Panc1 (cell line): Measurements from ENCODE around the gene IFIH1. TPM values are rescaled to one million over a fixed set of nuclear protein-coding genes. Genes with fewer than 3 reads are reported as not detected.

ENCODE experiments used
- ATAC-seq: fragments of 200-7000 bp; cut with Tn5 transposase; 2 replicates; pipeline ENCODE4 v1.9.1; 2020; ENCODE audit warnings: mild to moderate bottlenecking, moderate library complexity
- BruUV-seq: library from RNA; stranded (reverse); fragments of 400-500 nt; replicated peaks from 2 replicates; lab custom pipeline; 2021; lab: Mats Ljungman, UMichigan
- CTCF ChIA-PET: fragments of 300-600 bp; sonication (Branson Sonifier 250); formaldehyde crosslinking; loops from one replicate; lab custom pipeline; 2022; ENCODE audit warnings: antibody characterized with exemption; lab: Charles Lee
- POLR2A ChIA-PET: fragments of 300-600 bp; sonication (Branson Sonifier 250); formaldehyde crosslinking; loops from one replicate; lab custom pipeline; 2022; ENCODE audit warnings: antibody characterized with exemption; lab: Charles Lee
- DNase-seq: peaks from one replicate; pipeline ENCODE4 v3.0.0-alpha.2; 2010; ENCODE audit warnings: low read depth, low spot score
- H3K27ac ChIP-seq: 2 replicates; pipeline ENCODE4 v1.5.1; 2011; ENCODE audit warnings: mild to moderate bottlenecking, low read length, inconsistent platforms
- H3K27me3 ChIP-seq: fragments of 200-500 bp; sonication (Bioruptor generic); 2 replicates; pipeline ENCODE4 v1.6.0; 2014; ENCODE audit warnings: low read length, inconsistent platforms; ENCODE audit not compliant: control insufficient read depth, insufficient read depth
- H3K36me3 ChIP-seq: fragments of 200-500 bp; sonication (Bioruptor generic); 2 replicates; pipeline ENCODE4 v1.5.1; 2014; ENCODE audit warnings: inconsistent platforms, mild to moderate bottlenecking, low read length, moderate library complexity; ENCODE audit not compliant: control insufficient read depth, insufficient read depth
- H3K4me1 ChIP-seq: 2 replicates; pipeline ENCODE4 v1.5.1; 2011; ENCODE audit warnings: inconsistent platforms, mild to moderate bottlenecking, low read length, moderate library complexity; ENCODE audit not compliant: control insufficient read depth, insufficient read depth
- H3K4me3 ChIP-seq, 2 experiments: 2 replicates each; pipeline ENCODE4 v1.5.1; 2011 to 2012; ENCODE audit warnings: low read depth in 2 of 2, low read length in 2 of 2, mild to moderate bottlenecking in 2 of 2, inconsistent platforms in 1 of 2, moderate library complexity in 1 of 2
- H3K9me3 ChIP-seq: fragments of 200-500 bp; sonication (Bioruptor generic); 2 replicates; pipeline ENCODE4 v1.5.1; 2014; ENCODE audit warnings: low read depth, mild to moderate bottlenecking, inconsistent platforms, low read length, moderate library complexity; ENCODE audit not compliant: control insufficient read depth, insufficient read depth
- POLR2AphosphoS5 ChIP-seq: IDR thresholded peaks from 2 replicates; pipeline ENCODE4 v1.6.1; 2012; ENCODE audit warnings: mild to moderate bottlenecking, low read depth, low read length, moderate library complexity
- SIN3A ChIP-seq: IDR thresholded peaks from 2 replicates; pipeline ENCODE4 v1.6.1; 2012; ENCODE audit warnings: low read depth, mild to moderate bottlenecking, low read length, moderate library complexity, borderline replicate concordance; ENCODE audit not compliant: insufficient read depth
- TCF7L2 ChIP-seq: IDR thresholded peaks from 2 replicates; pipeline ENCODE4 v1.6.1; 2011; ENCODE audit warnings: mild to moderate bottlenecking, low read depth, low read length, inconsistent platforms
- in situ Hi-C: cut with HindIII; loops from 2 replicates; pipeline ENCODE4 v1.10.0; 2016; ENCODE audit warnings: low sequenced_read_pairs, low pct_unique_long_range_greater_than_20kb
- intact Hi-C: fragments of 100-400 bp; cut with micrococcal nuclease; formaldehyde crosslinking; loops from one replicate; pipeline ENCODE4 v1.10.0; 2022; ENCODE audit not compliant: unreplicated experiment
- total RNA-seq: library from RNA; stranded (reverse); gene quantifications from one replicate; pipeline ENCODE4 v1.2.1, GENCODE V29; 2021; ENCODE audit not compliant: unreplicated experiment
- TF ChIP-seq, protein P1 (sequence below): fragments of 450-650 bp; IDR thresholded peaks from 2 replicates; pipeline ENCODE4 v1.5.1; 2017; ENCODE audit warnings: mild to moderate bottlenecking
- TF ChIP-seq, protein P2 (sequence below), 2 experiments: IDR thresholded peaks; 2 replicates each; pipeline ENCODE4 v1.6.1; 2011 to 2012; ENCODE audit warnings: low read depth in 2 of 2, control low read depth in 1 of 2, low read length in 1 of 2, mild to moderate bottlenecking in 1 of 2, moderate library complexity in 1 of 2; ENCODE audit not compliant: insufficient read depth in 1 of 2

IFIH1 gene
- total RNA-seq, 1 experiment from 2014 or later, result 15.4 TPM

DNA sequence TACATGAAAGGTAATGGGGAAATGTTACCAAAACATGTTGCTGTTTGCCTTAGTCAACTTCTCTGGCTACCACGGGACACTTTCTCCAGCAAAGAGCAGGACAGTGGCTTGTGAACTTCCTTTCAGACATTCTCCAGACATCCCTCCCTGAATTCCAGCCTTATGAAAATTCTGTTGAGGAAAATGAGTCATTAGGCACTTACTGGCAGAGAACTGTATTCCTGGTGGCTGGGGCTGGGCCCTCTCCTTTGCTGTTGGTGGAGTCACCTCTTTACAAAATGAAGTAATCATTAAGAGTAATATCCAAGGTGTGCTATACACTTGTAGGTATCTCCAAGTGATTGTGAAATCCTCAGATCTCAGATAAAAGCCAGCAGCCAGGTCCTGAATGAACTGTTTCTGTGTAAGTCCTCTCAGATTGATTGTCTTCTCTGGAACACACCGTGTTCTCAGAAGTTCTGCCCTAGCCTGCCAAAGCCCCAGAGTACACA, 73.9 kb downstream of the IFIH1 start:
- in situ Hi-C loops, result no loop called here
- no peaks in the 10 kb centered on the region for H3K27me3 ChIP-seq
- no peak overlapping the region for H3K27ac ChIP-seq
- H3K36me3 ChIP-seq, result no peaks in the 10 kb centered on the region
- no peak for ATAC-seq
- ChIA-PET CTCF (no interaction called here), POLR2A (no interaction called here)
- H3K4me1 ChIP-seq, result no peaks in the 10 kb centered on the region
- intact Hi-C loops, result no loop called here
- no peak overlapping the region for H3K4me3 ChIP-seq
- TF ChIP-seq TCF7L2, result no peak
- TF ChIP-seq, protein P1, sequence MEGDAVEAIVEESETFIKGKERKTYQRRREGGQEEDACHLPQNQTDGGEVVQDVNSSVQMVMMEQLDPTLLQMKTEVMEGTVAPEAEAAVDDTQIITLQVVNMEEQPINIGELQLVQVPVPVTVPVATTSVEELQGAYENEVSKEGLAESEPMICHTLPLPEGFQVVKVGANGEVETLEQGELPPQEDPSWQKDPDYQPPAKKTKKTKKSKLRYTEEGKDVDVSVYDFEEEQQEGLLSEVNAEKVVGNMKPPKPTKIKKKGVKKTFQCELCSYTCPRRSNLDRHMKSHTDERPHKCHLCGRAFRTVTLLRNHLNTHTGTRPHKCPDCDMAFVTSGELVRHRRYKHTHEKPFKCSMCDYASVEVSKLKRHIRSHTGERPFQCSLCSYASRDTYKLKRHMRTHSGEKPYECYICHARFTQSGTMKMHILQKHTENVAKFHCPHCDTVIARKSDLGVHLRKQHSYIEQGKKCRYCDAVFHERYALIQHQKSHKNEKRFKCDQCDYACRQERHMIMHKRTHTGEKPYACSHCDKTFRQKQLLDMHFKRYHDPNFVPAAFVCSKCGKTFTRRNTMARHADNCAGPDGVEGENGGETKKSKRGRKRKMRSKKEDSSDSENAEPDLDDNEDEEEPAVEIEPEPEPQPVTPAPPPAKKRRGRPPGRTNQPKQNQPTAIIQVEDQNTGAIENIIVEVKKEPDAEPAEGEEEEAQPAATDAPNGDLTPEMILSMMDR, result no peak
- TF ChIP-seq, protein P2, sequence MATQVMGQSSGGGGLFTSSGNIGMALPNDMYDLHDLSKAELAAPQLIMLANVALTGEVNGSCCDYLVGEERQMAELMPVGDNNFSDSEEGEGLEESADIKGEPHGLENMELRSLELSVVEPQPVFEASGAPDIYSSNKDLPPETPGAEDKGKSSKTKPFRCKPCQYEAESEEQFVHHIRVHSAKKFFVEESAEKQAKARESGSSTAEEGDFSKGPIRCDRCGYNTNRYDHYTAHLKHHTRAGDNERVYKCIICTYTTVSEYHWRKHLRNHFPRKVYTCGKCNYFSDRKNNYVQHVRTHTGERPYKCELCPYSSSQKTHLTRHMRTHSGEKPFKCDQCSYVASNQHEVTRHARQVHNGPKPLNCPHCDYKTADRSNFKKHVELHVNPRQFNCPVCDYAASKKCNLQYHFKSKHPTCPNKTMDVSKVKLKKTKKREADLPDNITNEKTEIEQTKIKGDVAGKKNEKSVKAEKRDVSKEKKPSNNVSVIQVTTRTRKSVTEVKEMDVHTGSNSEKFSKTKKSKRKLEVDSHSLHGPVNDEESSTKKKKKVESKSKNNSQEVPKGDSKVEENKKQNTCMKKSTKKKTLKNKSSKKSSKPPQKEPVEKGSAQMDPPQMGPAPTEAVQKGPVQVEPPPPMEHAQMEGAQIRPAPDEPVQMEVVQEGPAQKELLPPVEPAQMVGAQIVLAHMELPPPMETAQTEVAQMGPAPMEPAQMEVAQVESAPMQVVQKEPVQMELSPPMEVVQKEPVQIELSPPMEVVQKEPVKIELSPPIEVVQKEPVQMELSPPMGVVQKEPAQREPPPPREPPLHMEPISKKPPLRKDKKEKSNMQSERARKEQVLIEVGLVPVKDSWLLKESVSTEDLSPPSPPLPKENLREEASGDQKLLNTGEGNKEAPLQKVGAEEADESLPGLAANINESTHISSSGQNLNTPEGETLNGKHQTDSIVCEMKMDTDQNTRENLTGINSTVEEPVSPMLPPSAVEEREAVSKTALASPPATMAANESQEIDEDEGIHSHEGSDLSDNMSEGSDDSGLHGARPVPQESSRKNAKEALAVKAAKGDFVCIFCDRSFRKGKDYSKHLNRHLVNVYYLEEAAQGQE (IDR thresholded peaks at IDR 0.05; ENCODE audit: insufficient read depth in 1 of 2, low read depth in 2 of 2, low read length in 1 of 2), result no peak
- no peak for TF ChIP-seq POLR2AphosphoS5
- TF ChIP-seq SIN3A, result no peak
- no peaks in the 10 kb centered on the region for H3K9me3 ChIP-seq
- DNase-seq, result no peak
- no TSS peak for BruUV-seq

DNA sequence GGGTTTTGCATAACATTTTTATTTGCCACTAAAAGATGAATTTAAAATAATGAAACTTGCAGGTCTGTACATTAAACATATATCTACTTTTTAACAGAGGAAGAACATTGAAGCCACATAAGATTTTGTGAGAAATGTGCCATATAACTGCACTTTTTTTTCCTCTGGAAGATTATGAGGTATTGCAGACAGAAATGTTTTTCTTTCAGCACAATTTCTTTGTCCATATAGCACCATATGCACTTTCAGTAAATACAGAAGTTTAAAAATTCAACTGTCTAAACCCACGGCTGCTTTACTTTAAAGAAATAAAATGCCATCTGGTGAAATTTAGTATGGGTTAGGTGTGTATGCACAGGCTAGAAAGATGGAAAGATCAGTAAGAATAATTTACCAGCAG, 74.8 kb downstream of the IFIH1 start:
- no TSS peak for BruUV-seq
- Histone ChIP-seq H3K36me3 (no peaks in the 10 kb centered on the region), H3K27me3 (no peaks in the 10 kb centered on the region), H3K4me3 (no peak overlapping the region; a peak in 1 of 4 replicates), H3K9me3 (no peaks in the 10 kb centered on the region), H3K4me1 (no peaks in the 10 kb centered on the region), H3K27ac (no peak overlapping the region)
- ChIA-PET POLR2A (no interaction called here), CTCF (no interaction called here)
- TF ChIP-seq TCF7L2, result no peak
- no peak for TF ChIP-seq POLR2AphosphoS5
- TF ChIP-seq, protein P1, result no peak
- TF ChIP-seq SIN3A, result no peak
- TF ChIP-seq, protein P2 (IDR thresholded peaks at IDR 0.05; ENCODE audit: insufficient read depth in 1 of 2, low read depth in 2 of 2, low read length in 1 of 2), result no peak
- no peak for ATAC-seq
- no peak for DNase-seq
- in situ Hi-C loops (no loop called here), intact Hi-C loops (no loop called here)
